KMS-11 (cell line): ENCODE data around the gene CCDC7.
"Not testable (repeated sequence)": the region's sequence is repeated elsewhere in the genome, so short reads cannot be mapped to it uniquely, and the experiment has no call there.

ENCODE experiments used
- H2AFZ ChIP-seq: fragments of 200-600 bp; sonication (generic); 2 replicates; pipeline ENCODE4 v1.6.1; 2016; ENCODE audit warnings: antibody characterized with exemption, mixed run types, low read depth
- H3K27ac ChIP-seq: fragments of 200-600 bp; sonication (generic); 2 replicates; pipeline ENCODE4 v1.6.1; 2016; ENCODE audit warnings: mild to moderate bottlenecking, mixed run types
- H3K27me3 ChIP-seq: fragments of 200-600 bp; sonication (generic); 2 replicates; pipeline ENCODE4 v1.6.1; 2017; ENCODE audit warnings: mild to moderate bottlenecking, low read depth, mixed run types, moderate library complexity; ENCODE audit not compliant: insufficient read depth
- H3K36me3 ChIP-seq: fragments of 200-600 bp; sonication (generic); 2 replicates; pipeline ENCODE4 v1.6.1; 2017; ENCODE audit warnings: mild to moderate bottlenecking, mixed run types; ENCODE audit not compliant: insufficient read depth
- H3K4me1 ChIP-seq: fragments of 200-600 bp; sonication (generic); 2 replicates; pipeline ENCODE4 v1.6.1; 2016; ENCODE audit warnings: mild to moderate bottlenecking, low read depth, mixed run types; ENCODE audit not compliant: poor library complexity, severe bottlenecking
- H3K4me2 ChIP-seq: fragments of 200-600 bp; sonication (generic); 2 replicates; pipeline ENCODE4 v1.7.0; 2016; ENCODE audit warnings: mild to moderate bottlenecking, mixed run types
- H3K4me3 ChIP-seq: fragments of 200-600 bp; sonication (generic); IDR thresholded peaks from 2 replicates; pipeline ENCODE4 v1.6.1; 2017; ENCODE audit warnings: low read depth, low read length, mixed read lengths; ENCODE audit not compliant: insufficient read depth
- H3K79me2 ChIP-seq: fragments of 200-600 bp; sonication (generic); 2 replicates; pipeline ENCODE4 v1.6.1; 2016; ENCODE audit warnings: low read depth, mixed run types; ENCODE audit not compliant: insufficient read depth
- H3K9ac ChIP-seq: fragments of 200-600 bp; sonication (generic); 2 replicates; pipeline ENCODE4 v1.6.1; 2016; ENCODE audit warnings: mild to moderate bottlenecking, mixed run types
- H4K20me1 ChIP-seq: fragments of 200-600 bp; sonication (generic); 2 replicates; pipeline ENCODE4 v1.6.1; 2016; ENCODE audit warnings: mild to moderate bottlenecking, mixed run types; ENCODE audit not compliant: insufficient read depth
- TF ChIP-seq, protein P1 (sequence below): fragments of 200-600 bp; sonication (generic); conservative IDR thresholded peaks from 2 replicates; pipeline ENCODE4 v1.6.1; 2017; ENCODE audit warnings: low read depth, mild to moderate bottlenecking, antibody characterized with exemption, low read length, moderate library complexity, mixed read lengths

Gene CCDC7

DNA sequence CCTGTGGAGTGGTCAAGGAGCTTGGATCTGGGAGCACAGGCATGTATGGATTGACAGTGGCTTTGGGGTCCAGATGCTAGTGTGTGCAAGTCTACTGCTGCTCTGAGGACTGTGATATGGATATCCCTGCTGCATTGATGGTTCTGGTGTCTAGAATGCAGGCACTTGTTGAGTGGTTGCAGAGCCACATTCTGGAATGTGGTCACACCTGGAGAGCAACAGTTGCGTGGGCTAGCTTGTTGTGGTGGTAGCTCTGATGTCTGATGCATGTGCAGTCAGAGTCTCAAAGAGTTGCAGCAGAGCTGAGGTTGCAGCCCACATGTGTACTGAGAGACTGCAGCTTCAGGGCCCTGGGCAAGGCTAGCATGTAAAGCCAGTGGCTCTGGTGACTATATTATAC, 43.2 kb downstream of the CCDC7 start:
- Histone ChIP-seq H3K4me1 (no peaks in the 10 kb centered on the region), H4K20me1 (no peaks in the 10 kb centered on the region), H3K4me2 (no peak overlapping the region), H3K27ac (no peak overlapping the region), H3K79me2 (no peaks in the 10 kb centered on the region), H3K9ac (no peak overlapping the region), H3K4me3 (no peak overlapping the region), H3K36me3 (no peaks in the 10 kb centered on the region), H3K27me3 (no peaks in the 10 kb centered on the region), H2AFZ (no peak overlapping the region)
- TF ChIP-seq, protein P1, sequence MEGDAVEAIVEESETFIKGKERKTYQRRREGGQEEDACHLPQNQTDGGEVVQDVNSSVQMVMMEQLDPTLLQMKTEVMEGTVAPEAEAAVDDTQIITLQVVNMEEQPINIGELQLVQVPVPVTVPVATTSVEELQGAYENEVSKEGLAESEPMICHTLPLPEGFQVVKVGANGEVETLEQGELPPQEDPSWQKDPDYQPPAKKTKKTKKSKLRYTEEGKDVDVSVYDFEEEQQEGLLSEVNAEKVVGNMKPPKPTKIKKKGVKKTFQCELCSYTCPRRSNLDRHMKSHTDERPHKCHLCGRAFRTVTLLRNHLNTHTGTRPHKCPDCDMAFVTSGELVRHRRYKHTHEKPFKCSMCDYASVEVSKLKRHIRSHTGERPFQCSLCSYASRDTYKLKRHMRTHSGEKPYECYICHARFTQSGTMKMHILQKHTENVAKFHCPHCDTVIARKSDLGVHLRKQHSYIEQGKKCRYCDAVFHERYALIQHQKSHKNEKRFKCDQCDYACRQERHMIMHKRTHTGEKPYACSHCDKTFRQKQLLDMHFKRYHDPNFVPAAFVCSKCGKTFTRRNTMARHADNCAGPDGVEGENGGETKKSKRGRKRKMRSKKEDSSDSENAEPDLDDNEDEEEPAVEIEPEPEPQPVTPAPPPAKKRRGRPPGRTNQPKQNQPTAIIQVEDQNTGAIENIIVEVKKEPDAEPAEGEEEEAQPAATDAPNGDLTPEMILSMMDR, result no peak

DNA sequence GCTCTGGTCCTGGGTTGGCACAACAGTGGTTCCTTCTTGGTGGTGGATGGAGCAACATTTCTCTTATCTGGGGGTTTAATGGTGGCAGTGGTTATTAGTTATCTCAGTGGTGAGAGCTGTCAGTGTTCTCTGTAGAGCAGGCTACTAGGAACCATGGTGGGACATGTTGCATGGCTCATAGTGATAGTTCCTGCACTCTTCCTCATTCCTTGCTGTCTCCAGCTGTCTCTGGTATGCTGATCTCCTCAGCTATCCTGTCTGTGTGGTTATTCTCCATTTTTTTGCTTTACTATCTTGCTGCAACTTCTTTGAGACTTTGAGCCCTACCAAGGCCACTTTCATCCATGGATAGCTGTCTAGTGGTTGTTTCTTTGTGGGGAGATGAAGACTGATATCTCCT, 44.0 kb downstream of the CCDC7 start:
- Histone ChIP-seq H3K9ac (no peak overlapping the region), H4K20me1 (no peaks in the 10 kb centered on the region), H3K4me1 (no peaks in the 10 kb centered on the region), H3K27ac (no peak overlapping the region), H3K79me2 (no peaks in the 10 kb centered on the region), H2AFZ (no peak overlapping the region), H3K27me3 (no peaks in the 10 kb centered on the region), H3K36me3 (no peaks in the 10 kb centered on the region), H3K4me3 (no peak overlapping the region), H3K4me2 (no peak overlapping the region)
- TF ChIP-seq, protein P1, result no peak

DNA sequence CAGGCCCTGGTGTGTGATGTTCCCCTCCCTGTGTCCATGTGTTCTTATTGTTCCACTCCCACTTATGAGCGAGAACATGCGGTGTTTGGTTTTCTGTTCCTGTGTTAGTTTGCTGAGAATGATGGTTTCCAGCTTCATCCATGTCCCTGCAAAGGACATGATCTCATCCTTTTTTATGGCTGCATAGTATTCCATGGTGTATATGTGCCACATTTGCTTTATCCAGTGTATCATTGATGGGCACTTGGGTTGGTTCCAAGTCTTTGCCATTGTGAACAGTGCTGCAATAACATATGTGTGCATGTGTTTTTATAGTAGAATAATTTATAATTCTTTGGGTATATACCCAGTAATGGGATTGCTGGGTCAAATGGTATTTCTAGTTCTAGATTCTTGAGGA, 48.6 kb downstream of the CCDC7 start:
- H3K9ac ChIP-seq, H4K20me1 ChIP-seq, H3K4me1 ChIP-seq, H3K4me3 ChIP-seq, H2AFZ ChIP-seq, H3K4me2 ChIP-seq, H3K36me3 ChIP-seq, H3K27ac ChIP-seq, H3K27me3 ChIP-seq, H3K79me2 ChIP-seq: not testable (repeated sequence)

DNA sequence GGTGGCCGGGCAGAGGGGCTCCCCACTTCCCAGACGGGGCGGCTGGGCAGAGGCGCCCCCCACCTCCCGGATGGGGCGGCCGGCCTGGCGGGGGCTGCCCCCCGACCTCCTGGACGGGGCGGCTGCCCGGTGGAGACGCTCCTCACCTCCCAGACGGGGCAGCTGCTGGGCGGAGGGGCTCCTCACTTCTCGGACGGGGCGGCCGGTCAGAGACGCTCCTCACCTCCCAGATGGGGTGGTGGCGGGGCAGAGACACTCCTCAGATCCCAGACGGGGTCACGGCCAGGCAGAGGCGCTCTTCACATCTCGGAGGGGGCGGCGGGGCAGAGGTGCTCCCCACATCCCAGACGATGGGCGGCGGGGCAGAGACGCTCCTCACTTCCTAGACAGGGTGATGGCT, 54.2 kb downstream of the CCDC7 start:
- not testable (repeated sequence) for H3K27ac ChIP-seq, H2AFZ ChIP-seq, H3K27me3 ChIP-seq, H3K4me2 ChIP-seq, H3K4me1 ChIP-seq, H3K36me3 ChIP-seq, H4K20me1 ChIP-seq, H3K4me3 ChIP-seq, H3K79me2 ChIP-seq, H3K9ac ChIP-seq

DNA sequence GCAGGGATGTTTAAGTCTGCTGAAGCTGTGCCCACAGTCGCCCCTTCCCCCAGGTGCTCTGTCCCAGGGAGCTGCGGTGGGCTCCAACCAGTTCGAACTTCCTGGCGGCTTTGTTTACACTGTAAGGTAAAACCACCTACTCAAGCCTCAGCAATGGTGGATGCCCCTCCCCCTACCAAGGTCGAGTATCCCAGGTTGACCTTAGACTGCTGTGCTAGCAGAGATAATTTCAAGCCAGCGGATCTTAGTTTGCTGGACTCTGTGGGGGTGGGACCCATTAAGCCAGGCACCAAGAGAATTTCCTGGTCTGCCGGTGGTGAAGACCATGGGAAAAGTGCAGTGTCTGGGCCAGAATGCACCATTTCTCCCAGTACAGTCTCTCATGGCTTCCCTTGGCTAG, 56.0 kb downstream of the CCDC7 start:
- no peak overlapping the region for H2AFZ ChIP-seq
- H3K4me2 ChIP-seq, result no peak overlapping the region
- no peaks in the 10 kb centered on the region for H3K36me3 ChIP-seq
- TF ChIP-seq, protein P1, result no peak
- H3K4me1 ChIP-seq, result no peaks in the 10 kb centered on the region
- no peaks in the 10 kb centered on the region for H4K20me1 ChIP-seq
- no peak overlapping the region for H3K27ac ChIP-seq
- H3K27me3 ChIP-seq, result no peaks in the 10 kb centered on the region
- H3K9ac ChIP-seq, result no peak overlapping the region
- no peak overlapping the region for H3K4me3 ChIP-seq
- H3K79me2 ChIP-seq, result no peaks in the 10 kb centered on the region

DNA sequence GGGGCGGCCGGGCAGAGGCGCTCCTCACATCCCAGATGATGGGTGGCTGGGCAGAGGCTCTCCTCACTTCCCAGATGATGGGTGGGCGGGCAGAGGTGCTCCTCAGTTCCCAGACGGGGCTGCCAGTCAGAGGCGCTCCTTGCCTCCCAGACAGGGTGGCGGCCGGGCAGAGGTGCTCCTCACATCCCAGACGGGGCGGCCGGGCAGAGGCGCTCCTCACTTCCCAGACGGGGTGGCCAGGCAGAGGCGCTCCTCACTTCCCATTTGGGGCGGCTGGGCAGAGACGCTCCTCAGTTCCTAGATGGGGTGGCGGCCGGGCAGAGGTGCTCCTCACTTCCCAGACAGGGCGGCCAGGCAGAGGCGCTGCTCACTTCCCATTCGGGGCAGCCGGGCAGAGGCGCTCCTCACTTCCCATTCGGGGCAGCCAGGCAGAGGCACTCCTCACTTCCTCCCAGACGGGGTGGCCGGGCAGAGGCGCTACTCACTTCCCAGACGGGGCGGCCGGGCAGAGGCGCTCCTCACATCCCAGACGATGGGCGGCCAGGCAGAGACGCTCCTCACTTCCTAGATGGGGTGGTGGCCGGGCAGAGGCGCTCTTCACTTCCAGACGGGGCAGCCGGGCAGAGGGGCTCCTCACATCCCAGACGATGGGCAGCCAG, 60.0 kb downstream of the CCDC7 start:
- H3K4me1 ChIP-seq, H3K36me3 ChIP-seq, H3K4me2 ChIP-seq, H3K27ac ChIP-seq, H3K4me3 ChIP-seq, H3K27me3 ChIP-seq, H3K9ac ChIP-seq, H3K79me2 ChIP-seq, H2AFZ ChIP-seq, H4K20me1 ChIP-seq: not testable (repeated sequence)
